Smooth muscle cell of the brain vasculature (primary cell): ENCODE measurements around the gene RAD51B.
"Not testable (repeated sequence)": the region's sequence is repeated elsewhere in the genome, so short reads cannot be mapped to it uniquely, and the experiment has no call there.

Experiments used
- DNase-seq: peaks from one replicate; pipeline ENCODE4 v3.0.0-alpha.2; 2012; ENCODE audit warnings: low read depth, low spot score

RAD51B gene

GRCh38 chr14:68760761-68761160 lies 941.2 kb downstream of the RAD51B start:
- no peak for DNase-seq

GRCh38 chr14:68761391-68761790 lies 941.8 kb downstream of the RAD51B start:
- no peak for DNase-seq

- no peak for DNase-seq
Observed at GRCh38 chr14:68762953-68763764, 943.6 kb downstream of the RAD51B start.

GRCh38 chr14:68763843-68764242 lies 944.3 kb downstream of the RAD51B start:
- DNase-seq: not testable (repeated sequence)

GRCh38 chr14:68766299-68767247 lies 947.0 kb downstream of the RAD51B start:
- DNase-seq: no peak

GRCh38 chr14:68767248-68767645 lies 947.7 kb downstream of the RAD51B start:
- no peak for DNase-seq

- DNase-seq: no peak
Observed at GRCh38 chr14:68768316-68768715, 948.7 kb downstream of the RAD51B start.

GRCh38 chr14:68770051-68770450 lies 950.5 kb downstream of the RAD51B start:
- DNase-seq: no peak

GRCh38 chr14:68770553-68771286 lies 951.1 kb downstream of the RAD51B start:
- no peak for DNase-seq

GRCh38 chr14:68771631-68772030 lies 952.1 kb downstream of the RAD51B start:
- DNase-seq: no peak

GRCh38 chr14:68772761-68773381 lies 953.3 kb downstream of the RAD51B start:
- no peak for DNase-seq

GRCh38 chr14:68774771-68775613 lies 955.4 kb downstream of the RAD51B start:
- no peak for DNase-seq

GRCh38 chr14:68775614-68776126 lies 956.1 kb downstream of the RAD51B start:
- no peak for DNase-seq

- no peak for DNase-seq
Observed at GRCh38 chr14:68777644-68778043, 958.1 kb downstream of the RAD51B start.
